HFF-Myc (cell line): Measurements from ENCODE around the gene WSCD2.

Source experiments
- DNase-seq: peaks from one replicate; pipeline ENCODE4 v3.0.0-alpha.2; 2011; ENCODE audit warnings: low read depth; ENCODE audit errors: extremely low read depth
- H3K4me3 ChIP-seq: replicated peaks from 2 replicates; pipeline ENCODE4 v1.5.1; 2011; ENCODE audit warnings: low read depth, mild to moderate bottlenecking, control low read depth, low read length
- CTCF ChIP-seq: IDR thresholded peaks from 2 replicates; pipeline ENCODE4 v1.5.1; 2012; ENCODE audit warnings: mild to moderate bottlenecking, low read depth, low read length, control low read depth; ENCODE audit errors: missing control alignments

WSCD2 gene

GRCh38 chr12:108140501-108140900, 11.4 kb downstream of the WSCD2 start:
- DNase-seq = no peak
- H3K4me3 ChIP-seq = no peak overlapping the region
- no peak for TF ChIP-seq CTCF

DNA sequence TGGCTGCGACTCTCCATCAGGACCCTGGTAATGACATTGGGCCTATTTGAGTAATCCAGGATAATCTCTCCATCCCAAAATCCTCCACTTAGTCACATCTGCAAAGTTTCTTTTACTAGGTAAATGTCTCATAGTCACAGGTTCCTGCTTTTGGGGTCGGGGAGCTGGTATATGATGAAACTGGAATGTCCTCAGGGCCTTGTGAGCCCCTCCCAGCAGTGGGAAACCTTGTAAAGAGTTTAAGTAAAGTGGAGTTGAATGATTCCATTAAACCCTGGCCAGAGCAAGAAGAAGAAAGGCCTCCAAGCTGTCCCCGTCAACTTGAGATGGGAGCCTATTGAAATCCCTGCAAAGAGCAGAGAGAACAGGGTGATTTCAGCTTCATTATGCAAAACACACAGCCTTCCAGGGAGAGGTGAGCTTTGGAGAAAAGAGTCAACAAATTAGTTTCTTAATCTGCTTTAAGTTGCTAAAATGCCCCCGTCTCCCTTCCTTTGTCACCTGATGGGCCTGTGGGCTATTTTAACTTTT, 12.6 kb downstream of the WSCD2 start:
- DNase-seq = no peak
- TF ChIP-seq CTCF = no peak

DNA sequence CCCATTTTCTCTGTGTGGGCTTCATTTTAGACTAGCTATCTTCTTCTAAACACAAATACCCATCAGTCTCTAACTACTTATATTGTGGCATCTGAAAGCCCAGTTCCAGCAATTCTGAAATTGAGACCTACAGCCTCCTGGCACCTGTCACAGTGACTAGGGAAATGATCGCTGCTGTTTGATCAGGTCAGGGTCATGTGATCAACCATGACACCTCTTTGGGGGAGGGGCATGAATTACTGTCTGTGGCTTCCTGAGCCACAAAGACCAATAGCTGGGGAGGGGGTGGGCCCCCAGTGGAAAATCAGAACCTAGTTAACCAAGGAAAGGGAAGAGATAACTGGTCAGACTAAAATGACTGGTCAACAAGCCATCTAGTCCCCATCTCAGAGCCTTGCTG, 14.1 kb downstream of the WSCD2 start:
- H3K4me3 ChIP-seq = no peak overlapping the region
- no peak for DNase-seq
- no peak for TF ChIP-seq CTCF

More for the DNA sequence above, 12.6 kb downstream of the WSCD2 start:
- no peak overlapping the region for H3K4me3 ChIP-seq

DNA sequence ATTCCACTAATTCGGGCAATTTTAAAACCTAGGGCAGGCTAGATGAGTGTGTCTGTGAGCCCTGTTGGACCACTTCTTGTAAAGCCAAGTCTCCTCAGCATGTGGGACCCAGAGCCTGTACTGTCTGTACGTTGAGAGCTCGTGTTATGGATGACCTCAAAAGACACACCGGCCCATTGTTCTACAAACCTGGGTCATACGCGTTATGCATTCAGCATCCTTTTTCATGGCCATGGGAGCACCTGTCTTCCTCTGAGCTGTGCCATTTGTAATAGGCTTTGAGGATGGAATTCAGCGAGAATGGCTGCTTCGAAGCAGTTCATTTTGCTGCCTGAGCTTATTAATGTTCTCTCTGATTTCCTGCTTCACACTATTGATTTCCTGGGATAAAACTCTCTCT, 15.0 kb downstream of the WSCD2 start:
- TF ChIP-seq CTCF = no peak
- H3K4me3 ChIP-seq = no peak overlapping the region
- DNase-seq = no peak

- no peak overlapping the region for H3K4me3 ChIP-seq
- TF ChIP-seq CTCF = no peak
- no peak for DNase-seq
Observed at GRCh38 chr12:108145011-108145410, 15.9 kb downstream of the WSCD2 start.

GRCh38 chr12:108146035-108146893, 17.2 kb downstream of the WSCD2 start:
- TF ChIP-seq CTCF = no peak
- no peak overlapping the region for H3K4me3 ChIP-seq
- DNase-seq = no peak

GRCh38 chr12:108147279-108147678, 18.2 kb downstream of the WSCD2 start:
- H3K4me3 ChIP-seq = no peak overlapping the region
- no peak for DNase-seq
- no peak for TF ChIP-seq CTCF
